SHP77 treated with DMSO at 0.1 percent for 48 hours (cell line): ENCODE results near the gene CMTM7.

Experiments
- DNase-seq: peaks from one replicate; lab custom pipeline; 2025; lab: John Stamatoyannopoulos, UW

The CMTM7 gene

GRCh38 chr3:32391643-32392535, at the start of gene CMTM7:
TSS of gene CMTM7 (plus strand) at chr3:32391853. CDS start at chr3:32391907, 54 bp downstream.
- DNase-seq = no peak

- DNase-seq = no peak
Observed at GRCh38 chr3:32347343-32348125, 44.1 kb upstream of the CMTM7 start.

- DNase-seq = no peak
Observed at GRCh38 chr3:32349184-32349583, 42.5 kb upstream of the CMTM7 start.

- no peak for DNase-seq
Observed at GRCh38 chr3:32352563-32352962, 39.1 kb upstream of the CMTM7 start.

- no peak for DNase-seq
Observed at GRCh38 chr3:32353351-32353750, 38.3 kb upstream of the CMTM7 start.

- DNase-seq = no peak
Observed at GRCh38 chr3:32354362-32354778, 37.3 kb upstream of the CMTM7 start.

- DNase-seq = no peak
Observed at GRCh38 chr3:32355751-32356291, 35.8 kb upstream of the CMTM7 start.

GRCh38 chr3:32359766-32360492, 31.7 kb upstream of the CMTM7 start:
- no peak for DNase-seq

- DNase-seq = no peak
Observed at GRCh38 chr3:32360493-32360827, 31.2 kb upstream of the CMTM7 start.

- DNase-seq = no peak
Observed at GRCh38 chr3:32366638-32367397, 24.8 kb upstream of the CMTM7 start.

GRCh38 chr3:32367442-32367841, 24.2 kb upstream of the CMTM7 start:
- no peak for DNase-seq

- no peak for DNase-seq
Observed at GRCh38 chr3:32371461-32372212, 20.0 kb upstream of the CMTM7 start.

GRCh38 chr3:32372213-32372490, 19.5 kb upstream of the CMTM7 start:
- DNase-seq = no peak

- DNase-seq = peak; percentile 13
Observed at GRCh38 chr3:32373276-32373675, 18.4 kb upstream of the CMTM7 start.

GRCh38 chr3:32373844-32374243, 17.8 kb upstream of the CMTM7 start:
- no peak for DNase-seq

- DNase-seq = peak; percentile 19
Observed at GRCh38 chr3:32374788-32375595, 16.7 kb upstream of the CMTM7 start.

- no peak for DNase-seq
Observed at GRCh38 chr3:32375596-32375930, 16.1 kb upstream of the CMTM7 start.

GRCh38 chr3:32376115-32376514, 15.5 kb upstream of the CMTM7 start:
- no peak for DNase-seq

GRCh38 chr3:32379831-32380500, 11.7 kb upstream of the CMTM7 start:
- DNase-seq = no peak

GRCh38 chr3:32381922-32382321, 9.7 kb upstream of the CMTM7 start:
- no peak for DNase-seq
